HepG2 (cell line): ENCODE measurements around the gene NUB1. TPM values are rescaled to one million over a fixed set of nuclear protein-coding genes. Genes with fewer than 3 reads are reported as not detected.

Experiments
- ARNTL ChIP-seq: sonication (generic); formaldehyde crosslinking; IDR thresholded peaks from 2 replicates; pipeline ENCODE4 v1.4.0; 2020; ENCODE audit warnings: mild to moderate bottlenecking, missing genetic modification reagents
- FIP1L1 ChIP-seq: fragments of 200-400 bp; formaldehyde crosslinking; IDR thresholded peaks from 2 replicates; pipeline ENCODE4 v1.6.1; 2018; ENCODE audit warnings: low read depth, mild to moderate bottlenecking, low read length, moderate library complexity, borderline replicate concordance; ENCODE audit not compliant: insufficient read depth
- HOXA9 ChIP-seq: sonication (generic); formaldehyde crosslinking; IDR thresholded peaks from 2 replicates; pipeline ENCODE4 v1.8.1; 2022; ENCODE audit warnings: missing genetic modification reagents, mild to moderate bottlenecking, moderate library complexity, borderline replicate concordance
- MAX ChIP-seq: IDR thresholded peaks from 2 replicates; pipeline ENCODE4 v1.6.1; 2012; ENCODE audit warnings: inconsistent platforms
- MXD3 ChIP-seq: IDR thresholded peaks from 2 replicates; pipeline ENCODE4 v1.6.1; 2016; ENCODE audit warnings: mild to moderate bottlenecking, missing biosample characterization, missing genetic modification reagents
- PHF20 ChIP-seq: sonication (generic); formaldehyde crosslinking; IDR thresholded peaks from 2 replicates; pipeline ENCODE4 v1.5.0; 2020; ENCODE audit warnings: mild to moderate bottlenecking, missing genetic modification reagents
- RBFOX2 ChIP-seq: fragments of 200-400 bp; formaldehyde crosslinking; IDR thresholded peaks from 2 replicates; pipeline ENCODE4 v1.6.1; 2017; ENCODE audit warnings: low read depth, mild to moderate bottlenecking, low read length
- SIN3A ChIP-seq: IDR thresholded peaks from 2 replicates; pipeline ENCODE4 v1.6.1; 2011; ENCODE audit warnings: low read depth, mild to moderate bottlenecking, control low read depth, low read length, borderline replicate concordance
- SP4 ChIP-seq: sonication (generic); formaldehyde crosslinking; IDR thresholded peaks from 2 replicates; pipeline ENCODE4 v1.8.1; 2023; ENCODE audit warnings: mild to moderate bottlenecking, missing genetic modification reagents
- TARDBP ChIP-seq: sonication (generic); formaldehyde crosslinking; IDR thresholded peaks from 2 replicates; pipeline ENCODE4 v1.8.0; 2022; ENCODE audit warnings: mild to moderate bottlenecking, missing genetic modification reagents
- ZC3H13 ChIP-seq: sonication (generic); formaldehyde crosslinking; IDR thresholded peaks from 2 replicates; pipeline ENCODE4 v1.8.1; 2023; ENCODE audit warnings: mild to moderate bottlenecking, missing genetic modification reagents, moderate library complexity
- ZGPAT ChIP-seq: IDR thresholded peaks from 2 replicates; pipeline ENCODE4 v1.6.1; 2016; ENCODE audit warnings: mild to moderate bottlenecking
- ZNF326 ChIP-seq: sonication (generic); formaldehyde crosslinking; IDR thresholded peaks from 2 replicates; pipeline ENCODE4 v1.4.0; 2020; ENCODE audit warnings: missing genetic modification reagents, borderline replicate concordance
- ZNF362 ChIP-seq: sonication (generic); formaldehyde crosslinking; IDR thresholded peaks from 2 replicates; pipeline ENCODE4 v1.4.0; 2020; ENCODE audit warnings: missing genetic modification reagents, mild to moderate bottlenecking, borderline replicate concordance
- ZNF512 ChIP-seq: sonication (generic); formaldehyde crosslinking; IDR thresholded peaks from 2 replicates; pipeline ENCODE4 v1.4.0; 2020; ENCODE audit warnings: mild to moderate bottlenecking, missing genetic modification reagents
- ZNF512B ChIP-seq: sonication (generic); formaldehyde crosslinking; IDR thresholded peaks from 2 replicates; pipeline ENCODE4 v1.5.1; 2020; ENCODE audit warnings: missing genetic modification reagents, mild to moderate bottlenecking, borderline replicate concordance
- ZNF614 ChIP-seq: IDR thresholded peaks from 2 replicates; pipeline ENCODE4 v1.6.1; 2018; ENCODE audit warnings: missing biosample characterization, missing genetic modification reagents, inconsistent platforms, borderline replicate concordance
- ZNF691 ChIP-seq: sonication (generic); formaldehyde crosslinking; IDR thresholded peaks from 2 replicates; pipeline ENCODE4 v1.4.0; 2020; ENCODE audit warnings: missing genetic modification reagents, low read depth, mild to moderate bottlenecking, borderline replicate concordance
- ZSCAN22 ChIP-seq: sonication (generic); formaldehyde crosslinking; IDR thresholded peaks from 2 replicates; pipeline ENCODE4 v1.4.0; 2020; ENCODE audit warnings: mild to moderate bottlenecking, missing genetic modification reagents
- polyA plus RNA-seq, 8 experiments: library from polyadenylated mRNA; depleted of rRNA in 3 of 8; stranded (reverse) in 7 of 8; unstranded in 1 of 8; fragments of >200 nt; fragmentation: Illumina TruSeq in 4 of 8; extraction: Trizol in 4 of 8; gene quantifications; 2 replicates each; pipeline versions ENCODE4 v1.2.1 to v1.2.3, GENCODE V29; 2011 to 2016; ENCODE audit warnings: low read depth in 4 of 8, missing spikeins in 1 of 8, mixed read lengths in 1 of 8; ENCODE audit not compliant: insufficient read depth in 1 of 8
- total RNA-seq, 5 experiments: library from RNA; depleted of rRNA; stranded (reverse); fragments of >200 nt; fragmentation: Illumina TruSeq; extraction: Trizol; gene quantifications; 2 replicates each; pipeline ENCODE4 v1.2.3, GENCODE V29; 2016; ENCODE audit warnings: low read depth in 1 of 5

Gene NUB1
- total and polyA plus RNA-seq, 2 of the 13 experiments (the other 11 are each of a cell fraction or from before 2014, with no cell fraction given) = 27.1 to 37.0 TPM

GRCh38 chr7:151341357-151342101, at the start of gene NUB1 (continued):
- TF ChIP-seq ZNF362 = peak; percentile 19; the same call in 1 of the 2 replicates
- TF ChIP-seq ZNF326 (CRISPR knock-in tag) = no peak
- TF ChIP-seq SIN3A = peak; percentile 76; the same call in 1 of the 2 replicates
- peak; percentile 98 for TF ChIP-seq SP4 (CRISPR knock-in tag)
- peak; percentile 85 for TF ChIP-seq PHF20 (CRISPR knock-in tag)
- no peak for TF ChIP-seq ZSCAN22 (CRISPR knock-in tag)
- TF ChIP-seq ARNTL = peak; percentile 70; the same call in 1 of the 2 replicates
- peak; percentile 36; the same call in 1 of the 2 replicates for TF ChIP-seq ZNF614
- TF ChIP-seq FIP1L1 = no peak
- 0 out of 2 replicates have a peak, but pooled peaks have one; percentile 53 for TF ChIP-seq ZNF691
- no peak for TF ChIP-seq ZNF512B (CRISPR knock-in tag)
- TF ChIP-seq ZC3H13 = no peak
- TF ChIP-seq RBFOX2 = peak; percentile 90
- TF ChIP-seq ZNF512 (CRISPR knock-in tag) = no peak
- TF ChIP-seq ZGPAT (CRISPR knock-in tag) = peak; percentile 81; the same call in 1 of the 2 replicates
- TF ChIP-seq MAX = peak; percentile 93
- no peak for TF ChIP-seq HOXA9 (CRISPR knock-in tag)
- TF ChIP-seq TARDBP = peak; percentile 61
- no peak for TF ChIP-seq MXD3 (CRISPR knock-in tag)
